ENCODE measurements around the gene DKK3.

DKK3 gene

GRCh38 chr11:11935536-11935935 lies 72.9 kb downstream of the DKK3 start:
- DNase-seq, result no peak

- no peak for DNase-seq
Observed at GRCh38 chr11:11931461-11932055, 76.9 kb downstream of the DKK3 start.

GRCh38 chr11:11929920-11930319 lies 78.5 kb downstream of the DKK3 start:
- no peak for DNase-seq

GRCh38 chr11:11923828-11924227 lies 84.6 kb downstream of the DKK3 start:
- no peak for DNase-seq

GRCh38 chr11:11916981-11917399 lies 91.4 kb downstream of the DKK3 start:
- no peak for DNase-seq

- no peak for DNase-seq
Observed at GRCh38 chr11:11915625-11916024, 92.8 kb downstream of the DKK3 start.

- no peak for DNase-seq
Observed at GRCh38 chr11:11913395-11913794, 95.0 kb downstream of the DKK3 start.
